ENCODE results near the gene RNF214. TPM values are rescaled to one million over a fixed set of nuclear protein-coding genes. Genes with fewer than 3 reads are reported as not detected.

RNF214 gene
- total RNA-seq, 2 experiments from 2014 or later, result 14.7 to 18.3 TPM

- no peaks in the 10 kb centered on the region for H3K4me1 Mint-ChIP-seq (ENCODE audit: low read depth)
- H3K4me3 Mint-ChIP-seq, result no peak overlapping the region
- no peak overlapping the region for H3K27ac Mint-ChIP-seq
- H3K9me3 Mint-ChIP-seq, result no peaks in the 10 kb centered on the region
- DNase-seq (no peak), ATAC-seq (no peak)
- POLR2A ChIA-PET, result no interaction called here
- no peaks in the 10 kb centered on the region for H3K36me3 Mint-ChIP-seq (ENCODE audit: low read depth)
- CTCF ChIA-PET, result no interaction called here
- intact Hi-C loops (cut with micrococcal nuclease), result no loop called here
- TF ChIP-seq CTCF (IDR thresholded peaks at IDR 0.05), result no peak
- H3K27me3 Mint-ChIP-seq, result no peaks in the 10 kb centered on the region
These were observed 45.5 kb upstream of the RNF214 start for GRCh38 chr11:117187007-117187406.

GRCh38 chr11:117187428-117187798 is 45.1 kb upstream of the RNF214 start:
- H3K9me3 Mint-ChIP-seq, result no peaks in the 10 kb centered on the region
- POLR2A ChIA-PET, result no interaction called here
- CTCF ChIA-PET, result no interaction called here
- no peaks in the 10 kb centered on the region for H3K4me1 Mint-ChIP-seq (ENCODE audit: low read depth)
- intact Hi-C loops (cut with micrococcal nuclease), result no loop called here
- no peaks in the 10 kb centered on the region for H3K27me3 Mint-ChIP-seq
- no peaks in the 10 kb centered on the region for H3K36me3 Mint-ChIP-seq (ENCODE audit: low read depth)
- H3K4me3 Mint-ChIP-seq, result no peak overlapping the region
- ATAC-seq (no peak), DNase-seq (no peak)
- TF ChIP-seq CTCF (IDR thresholded peaks at IDR 0.05), result no peak
- H3K27ac Mint-ChIP-seq, result no peak overlapping the region

GRCh38 chr11:117187799-117188481 is 44.5 kb upstream of the RNF214 start:
- no peaks in the 10 kb centered on the region for H3K9me3 Mint-ChIP-seq
- TF ChIP-seq CTCF (IDR thresholded peaks at IDR 0.05), result no peak
- H3K4me3 Mint-ChIP-seq, result no peak overlapping the region
- intact Hi-C loops (cut with micrococcal nuclease), result no loop called here
- ATAC-seq (no peak), DNase-seq (no peak)
- H3K27me3 Mint-ChIP-seq, result no peaks in the 10 kb centered on the region
- no peak overlapping the region for H3K27ac Mint-ChIP-seq
- CTCF ChIA-PET, result no interaction called here
- no peaks in the 10 kb centered on the region for H3K4me1 Mint-ChIP-seq (ENCODE audit: low read depth)
- POLR2A ChIA-PET, result interaction anchor here (1.7 kb wide), 1 partner anchor 8 kb away, joined by 6 read pairs; no protein-coding TSS in a partner anchor
- H3K36me3 Mint-ChIP-seq (ENCODE audit: low read depth), result no peaks in the 10 kb centered on the region

GRCh38 chr11:117188620-117189081 is 43.8 kb upstream of the RNF214 start:
- no peaks in the 10 kb centered on the region for H3K4me1 Mint-ChIP-seq (ENCODE audit: low read depth)
- ChIA-PET POLR2A (interaction anchor here (1.7 kb wide), 1 partner anchor 8 kb away, joined by 6 read pairs; no protein-coding TSS in a partner anchor), CTCF (no interaction called here)
- intact Hi-C loops (cut with micrococcal nuclease), result no loop called here
- no peaks in the 10 kb centered on the region for H3K36me3 Mint-ChIP-seq (ENCODE audit: low read depth)
- no peaks in the 10 kb centered on the region for H3K27me3 Mint-ChIP-seq
- H3K4me3 Mint-ChIP-seq, result no peak overlapping the region
- no peak for DNase-seq
- TF ChIP-seq CTCF (IDR thresholded peaks at IDR 0.05), result no peak
- no peak overlapping the region for H3K27ac Mint-ChIP-seq
- ATAC-seq, result no peak
- no peaks in the 10 kb centered on the region for H3K9me3 Mint-ChIP-seq

- no peak overlapping the region for H3K27ac Mint-ChIP-seq
- no peaks in the 10 kb centered on the region for H3K36me3 Mint-ChIP-seq (ENCODE audit: low read depth)
- no peak for TF ChIP-seq CTCF (IDR thresholded peaks at IDR 0.05)
- H3K27me3 Mint-ChIP-seq, result no peaks in the 10 kb centered on the region
- DNase-seq, result no peak
- H3K4me3 Mint-ChIP-seq, result no peak overlapping the region
- ATAC-seq, result no peak
- intact Hi-C loops (cut with micrococcal nuclease), result no loop called here
- no peaks in the 10 kb centered on the region for H3K4me1 Mint-ChIP-seq (ENCODE audit: low read depth)
- CTCF ChIA-PET, result interaction anchor here (2.1 kb wide), 1 partner anchor 8 kb away, joined by 5 read pairs; no protein-coding TSS in a partner anchor
- no peaks in the 10 kb centered on the region for H3K9me3 Mint-ChIP-seq
- POLR2A ChIA-PET, result interaction anchor here (1.7 kb wide), 1 partner anchor 9 kb away, joined by 6 read pairs; no protein-coding TSS in a partner anchor
These were observed 43.1 kb upstream of the RNF214 start for GRCh38 chr11:117189191-117189940.
